ENCODE data around the gene GMPPB. TPM values are rescaled to one million over a fixed set of nuclear protein-coding genes. Genes with fewer than 3 reads are reported as not detected.
A peak's percentile ranks its signal among the peaks of the same experiment; 100 is the strongest.

Gene GMPPB
- total RNA-seq, 1 experiment from 2014 or later: 26.8 TPM

DNA sequence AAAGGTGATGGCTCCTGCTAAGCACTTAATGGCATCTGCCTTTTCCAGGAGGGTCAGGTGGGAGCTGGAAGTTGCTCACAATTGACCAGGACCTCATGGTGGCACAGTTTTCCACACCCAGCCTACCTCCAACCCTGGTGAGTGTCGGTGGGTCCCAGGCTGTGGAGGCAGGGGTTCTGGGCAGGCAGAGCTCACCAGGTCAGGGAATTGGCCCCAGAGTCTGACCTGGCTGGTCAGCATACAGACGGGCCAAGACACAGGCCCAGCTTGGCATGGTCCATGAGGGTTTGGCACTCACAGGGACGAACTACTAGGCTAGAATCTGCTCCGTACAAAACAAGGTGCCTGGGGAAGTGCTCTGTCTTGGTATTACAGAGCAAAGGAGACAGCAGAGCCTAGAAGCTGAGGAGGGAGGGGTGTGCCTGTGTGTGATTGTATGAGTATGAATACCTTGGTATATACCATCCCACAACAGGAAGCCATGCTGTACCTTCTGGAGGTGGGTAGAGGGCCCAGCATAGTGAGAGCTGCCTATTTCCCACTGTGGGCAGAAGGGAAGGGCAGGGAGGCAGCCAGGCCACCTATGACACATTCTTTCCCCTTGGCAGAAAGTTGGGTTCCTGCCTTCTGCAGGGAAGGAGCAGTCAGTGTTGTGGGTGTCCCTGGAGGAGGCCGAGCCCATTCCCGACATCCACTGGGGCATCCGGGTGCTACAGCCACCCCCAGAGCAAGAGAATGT, 43.1 kb downstream of the GMPPB start:
- DNase-seq (ENCODE audit: low spot score): no peak
- in situ Hi-C loops (cut with HindIII; ENCODE audit: low sequenced_read_pairs): no loop called here

DNA sequence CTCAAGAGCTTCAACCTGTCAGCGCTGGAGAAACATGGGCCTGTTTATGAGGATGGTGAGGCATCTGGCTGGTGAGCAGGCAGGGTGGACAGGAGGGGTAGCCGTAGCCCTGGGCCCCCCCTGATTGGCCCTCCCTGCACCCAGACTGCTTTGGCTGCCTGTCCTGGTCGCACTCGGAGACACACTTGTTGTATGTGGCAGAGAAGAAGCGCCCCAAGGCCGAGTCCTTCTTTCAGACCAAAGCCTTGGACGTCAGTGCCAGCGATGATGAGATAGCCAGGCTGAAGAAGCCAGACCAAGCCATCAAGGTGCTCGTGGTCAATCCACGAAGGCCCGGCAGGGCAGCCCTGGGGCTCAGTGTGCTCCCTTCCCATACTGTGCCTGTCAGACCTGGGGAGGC, 47.8 kb downstream of the GMPPB start:
- no peak for DNase-seq (ENCODE audit: low spot score)
- in situ Hi-C loops (cut with HindIII; ENCODE audit: low sequenced_read_pairs): no loop called here

DNA sequence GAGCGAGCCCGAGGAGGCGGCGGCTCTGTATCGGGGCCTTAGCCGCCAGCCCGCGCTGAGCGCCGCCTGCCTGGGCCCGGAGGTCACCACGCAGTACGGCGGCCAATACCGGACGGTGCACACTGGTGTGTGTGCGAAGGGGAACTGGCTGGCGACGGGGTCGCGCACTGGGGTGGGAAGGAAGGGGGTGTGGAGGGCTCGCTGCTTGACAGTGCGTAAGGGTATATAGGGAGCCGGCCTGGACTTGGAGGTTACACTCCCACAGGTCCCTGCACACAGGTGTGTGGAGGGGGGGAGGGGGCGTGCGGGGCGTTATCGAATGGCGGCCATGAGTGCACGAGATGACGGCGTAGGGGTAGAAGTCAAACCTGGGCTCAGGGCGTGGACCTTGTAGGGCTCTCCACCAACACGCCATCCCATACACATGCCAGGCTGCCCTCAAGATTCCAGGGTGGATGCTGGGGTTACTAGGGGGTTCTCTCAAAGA, 49.2 kb downstream of the GMPPB start:
- in situ Hi-C loops (cut with HindIII; ENCODE audit: low sequenced_read_pairs): no loop called here
- no peak for DNase-seq (ENCODE audit: low spot score)

DNA sequence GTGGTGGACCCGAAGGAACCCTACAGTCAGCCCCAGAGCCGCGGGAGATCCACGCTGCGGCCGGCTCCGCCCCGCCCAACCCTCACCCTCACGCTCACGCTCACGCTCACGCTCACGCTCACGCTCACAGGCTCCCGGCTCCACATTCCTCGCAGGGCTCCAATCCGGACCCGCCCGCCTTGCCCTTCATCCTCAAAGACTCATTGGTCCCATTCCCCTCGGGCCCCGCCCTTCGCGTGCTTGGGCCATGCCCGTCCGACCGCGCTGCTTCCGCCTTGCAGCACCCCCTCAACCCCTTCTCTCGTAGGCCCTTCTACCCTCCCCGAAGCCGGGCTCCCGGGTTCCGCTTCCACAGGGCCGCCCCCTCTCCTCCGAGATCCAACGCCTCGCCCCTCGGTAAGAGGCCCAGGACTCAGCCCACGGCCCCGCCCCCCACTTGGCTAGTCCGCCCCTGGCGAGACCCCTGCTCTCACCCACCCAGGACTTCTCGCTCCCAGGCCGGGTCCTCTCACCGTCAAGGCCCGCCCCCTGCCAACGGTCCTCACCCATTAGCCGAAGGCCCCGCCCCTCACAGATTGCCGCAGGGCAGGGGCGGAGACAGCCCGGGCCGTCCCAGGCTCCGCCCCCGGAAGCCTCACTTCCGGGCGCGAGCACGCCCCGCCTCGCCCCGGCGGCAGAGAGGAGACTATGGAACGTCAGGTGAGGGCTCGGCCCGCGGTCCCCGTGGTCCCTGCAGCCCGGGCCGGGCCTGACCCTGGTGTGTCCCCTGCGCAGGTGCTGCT, 49.8 kb downstream of the GMPPB start, which contains the start of gene APEH:
TSS of gene APEH (plus strand) at position 637 of the 782 bp plus-strand sequence. CDS start at position 688, 51 bp downstream.
- peak; percentile 92 for DNase-seq (ENCODE audit: low spot score)
- in situ Hi-C loops (cut with HindIII; ENCODE audit: low sequenced_read_pairs): no loop called here

- in situ Hi-C loops (cut with HindIII; ENCODE audit: low sequenced_read_pairs): no loop called here
- no peak for DNase-seq (ENCODE audit: low spot score)
These were observed 50.5 kb downstream of the GMPPB start for GRCh38 chr3:49673121-49673714.

DNA sequence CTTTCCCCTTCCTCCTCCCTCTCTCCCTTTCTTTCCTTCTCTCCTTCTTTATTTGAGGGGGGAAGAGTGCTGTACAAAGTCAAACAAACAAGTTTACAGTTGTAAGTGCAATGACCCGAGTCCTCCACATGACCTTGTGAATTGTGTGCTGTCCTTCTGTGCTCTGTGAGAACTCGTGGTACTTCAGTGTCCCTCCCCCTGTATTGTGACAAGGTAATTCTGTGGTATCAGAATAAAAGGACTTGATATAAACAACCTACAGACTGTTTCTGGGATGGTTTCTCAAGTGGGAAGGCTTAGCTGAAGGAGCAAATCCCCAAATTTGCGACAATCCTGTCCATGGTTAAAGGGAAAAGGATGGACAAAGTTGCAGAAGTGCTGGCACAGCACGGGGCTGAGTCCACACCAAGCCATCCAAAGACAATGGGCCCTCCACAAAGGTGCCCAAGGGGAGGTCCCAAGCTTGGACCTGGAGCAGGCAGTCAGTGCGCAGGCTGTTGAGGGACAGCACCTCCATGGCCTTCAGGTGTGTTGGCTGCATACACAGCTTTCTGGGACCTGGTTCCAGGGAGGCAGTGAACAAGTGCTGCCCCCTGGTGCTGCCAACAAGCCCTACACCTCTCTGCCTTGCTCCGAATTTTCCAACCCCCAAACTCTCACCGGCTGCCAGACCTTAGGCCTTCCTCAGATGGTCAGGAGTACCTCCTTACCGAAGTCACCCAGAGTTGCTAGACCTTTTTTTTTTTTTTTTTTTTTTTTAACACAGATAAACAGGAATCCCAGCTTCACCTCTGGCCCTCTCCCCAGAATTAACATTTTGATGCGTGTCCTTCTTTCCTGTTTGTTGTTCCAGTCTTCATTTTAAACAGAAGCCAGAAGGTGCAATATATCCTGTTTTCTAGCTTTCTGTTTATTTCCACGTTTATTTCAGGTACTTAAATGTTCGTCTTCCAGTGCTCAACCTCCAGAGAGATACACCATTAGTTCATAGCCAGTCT, 52.2 kb downstream of the GMPPB start:
- in situ Hi-C loops (cut with HindIII; ENCODE audit: low sequenced_read_pairs): no loop called here
- peak; percentile 94 for DNase-seq (ENCODE audit: low spot score)

GRCh38 chr3:49670940-49671290, 52.8 kb downstream of the GMPPB start:
- in situ Hi-C loops (cut with HindIII; ENCODE audit: low sequenced_read_pairs): no loop called here

More at GRCh38 chr3:49670940-49671290, 52.8 kb downstream of the GMPPB start:
- no peak for DNase-seq (ENCODE audit: low spot score)

Other genes starting within 250 kb of the GMPPB start
- 0.24 and 0.31 TPM in 2 replicates for gene BSN, start 169.5 kb downstream of the GMPPB start, total RNA-seq (2014; rRNA removed; shearing (Covaris generic))
- 261 and 301 TPM in 2 replicates for gene APEH, start 49.6 kb downstream of the GMPPB start, total RNA-seq (2014; rRNA removed; shearing (Covaris generic))
- 0.06 and 0.95 TPM in 2 replicates for gene MST1, start 34.5 kb downstream of the GMPPB start, total RNA-seq (2014; rRNA removed; shearing (Covaris generic))
- 24.9 and 34.0 TPM in 2 replicates for gene RNF123, start 34.4 kb downstream of the GMPPB start, total RNA-seq (2014; rRNA removed; shearing (Covaris generic))
- 1.1 and 2.2 TPM in 2 replicates for gene AMIGO3, start 4.3 kb downstream of the GMPPB start, total RNA-seq (2014; rRNA removed; shearing (Covaris generic))
- 33.2 and 42.5 TPM in 2 replicates for gene IP6K1, start 62.6 kb upstream of the GMPPB start, total RNA-seq (2014; rRNA removed; shearing (Covaris generic))
- gene CDHR4, start 75.9 kb upstream of the GMPPB start, total RNA-seq (2014; rRNA removed; shearing (Covaris generic)): not detected in 2 replicates
- 0.68 and 5.2 TPM in 2 replicates for gene INKA1, start 79.3 kb upstream of the GMPPB start, total RNA-seq (2014; rRNA removed; shearing (Covaris generic))
- 0.14 and 0.49 TPM in 2 replicates for gene UBA7, start 90.0 kb upstream of the GMPPB start, total RNA-seq (2014; rRNA removed; shearing (Covaris generic))
- gene TRAIP, start 132.6 kb upstream of the GMPPB start, total RNA-seq (2014; rRNA removed; shearing (Covaris generic)): 7.2 and 20.4 TPM in 2 replicates
- 1.4 and 2.1 TPM in 2 replicates for gene CAMKV, start 146.0 kb upstream of the GMPPB start, total RNA-seq (2014; rRNA removed; shearing (Covaris generic))
- gene MST1R, start 179.9 kb upstream of the GMPPB start, total RNA-seq (2014; rRNA removed; shearing (Covaris generic)): not detected in 2 replicates
- gene MON1A, start 205.9 kb upstream of the GMPPB start, total RNA-seq (2014; rRNA removed; shearing (Covaris generic)): 12.1 TPM in 2 replicates
- gene RBM6, start 216.2 kb upstream of the GMPPB start, total RNA-seq (2014; rRNA removed; shearing (Covaris generic)): 17.7 and 36.5 TPM in 2 replicates

Measured in G401 (cell line).